Measurements from ENCODE around the gene KLK12. TPM values are rescaled to one million over a fixed set of nuclear protein-coding genes. Genes with fewer than 3 reads are reported as not detected.

The KLK12 gene
- total RNA-seq, 4 donors from 2014 or later = 1.4 to 4.7 TPM; not detected in 2

- H3K9me3 ChIP-seq = no peaks in the 10 kb centered on the region
- H3K27me3 ChIP-seq = no peaks in the 10 kb centered on the region
- DNase-seq = no peak
- H3K4me1 ChIP-seq = no peaks in the 10 kb centered on the region
- no peak overlapping the region for H3K4me3 ChIP-seq
- TF ChIP-seq POLR2A (IDR thresholded peaks at IDR 0.05) (no peak), CTCF (IDR thresholded peaks at IDR 0.05) (no peak)
- H3K27ac ChIP-seq = no peak overlapping the region
- no peaks in the 10 kb centered on the region for H3K36me3 ChIP-seq
Observed at GRCh38 chr19:51007488-51007887, 27.3 kb downstream of the KLK12 start.

- no peak for DNase-seq
- no peak overlapping the region for H3K27ac ChIP-seq
- no peak overlapping the region for H3K4me3 ChIP-seq
- H3K36me3 ChIP-seq = no peaks in the 10 kb centered on the region
- TF ChIP-seq POLR2A (IDR thresholded peaks at IDR 0.05) (no peak), CTCF (IDR thresholded peaks at IDR 0.05) (no peak)
- H3K9me3 ChIP-seq = no peaks in the 10 kb centered on the region
- H3K27me3 ChIP-seq = no peaks in the 10 kb centered on the region
- H3K4me1 ChIP-seq = no peaks in the 10 kb centered on the region
Observed at GRCh38 chr19:51006406-51006805, 28.4 kb downstream of the KLK12 start.

DNA sequence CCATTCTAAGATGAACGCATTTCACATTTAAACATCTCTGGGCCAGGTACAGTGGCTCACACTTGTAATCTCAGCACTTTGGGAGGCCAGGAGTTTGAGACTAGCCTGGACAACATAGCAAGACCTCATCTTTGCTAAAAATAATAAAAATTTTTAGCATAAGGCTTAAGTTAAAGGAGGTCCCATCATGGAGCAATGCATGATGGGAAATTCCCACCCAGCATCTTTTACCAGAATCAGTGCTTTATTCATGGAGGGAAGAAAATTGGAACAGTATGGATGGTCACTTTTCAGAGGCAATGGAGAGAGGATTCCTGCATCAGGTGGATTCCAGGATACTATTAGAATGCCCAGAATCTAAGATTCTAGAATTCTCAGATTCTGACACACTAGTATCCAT, 29.6 kb downstream of the KLK12 start:
- no peaks in the 10 kb centered on the region for H3K27me3 ChIP-seq
- no peaks in the 10 kb centered on the region for H3K4me1 ChIP-seq
- no peaks in the 10 kb centered on the region for H3K9me3 ChIP-seq
- H3K27ac ChIP-seq = no peak overlapping the region
- H3K4me3 ChIP-seq = no peak overlapping the region
- no peak for DNase-seq
- TF ChIP-seq CTCF (IDR thresholded peaks at IDR 0.05) (no peak), POLR2A (IDR thresholded peaks at IDR 0.05) (no peak)
- H3K36me3 ChIP-seq = no peaks in the 10 kb centered on the region

DNA sequence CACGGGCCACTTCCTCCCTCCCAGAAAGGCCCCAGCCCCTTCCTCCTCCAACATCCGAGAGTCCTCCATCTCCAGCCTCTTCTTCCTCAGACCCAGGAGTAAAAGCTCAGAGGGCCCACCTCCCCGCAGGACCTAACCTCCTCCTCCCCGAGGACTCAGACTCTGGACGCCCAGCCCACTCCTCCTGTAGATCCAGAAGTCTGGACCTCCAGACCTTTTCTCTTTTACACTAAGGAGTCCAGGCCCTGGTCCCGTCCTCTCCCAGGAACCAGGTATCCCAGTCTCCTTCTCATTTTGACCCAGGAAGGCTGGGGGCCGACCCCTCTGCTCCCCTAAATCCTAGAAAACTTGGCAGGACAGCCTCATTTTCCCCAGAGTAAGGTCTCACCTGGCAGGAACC, 31.5 kb downstream of the KLK12 start:
- TF ChIP-seq POLR2A (IDR thresholded peaks at IDR 0.05) (no peak), CTCF (IDR thresholded peaks at IDR 0.05) (no peak)
- Histone ChIP-seq H3K27ac (no peak overlapping the region), H3K27me3 (no peaks in the 10 kb centered on the region), H3K36me3 (no peaks in the 10 kb centered on the region), H3K4me1 (no peaks in the 10 kb centered on the region), H3K9me3 (no peaks in the 10 kb centered on the region), H3K4me3 (no peak overlapping the region)
- DNase-seq = no peak

GRCh38 chr19:51002542-51003311, 32.1 kb downstream of the KLK12 start:
- TF ChIP-seq POLR2A (IDR thresholded peaks at IDR 0.05) = no peak
- TF ChIP-seq CTCF (IDR thresholded peaks at IDR 0.05) = no peak
- H3K4me1 ChIP-seq = no peaks in the 10 kb centered on the region
- H3K36me3 ChIP-seq = no peaks in the 10 kb centered on the region
- H3K27ac ChIP-seq = no peak overlapping the region
- H3K9me3 ChIP-seq = no peaks in the 10 kb centered on the region
- DNase-seq = no peak
- H3K27me3 ChIP-seq = no peaks in the 10 kb centered on the region
- H3K4me3 ChIP-seq = no peak overlapping the region
